WTC11 (cell line): ENCODE data around the gene OR56A5.
A peak's percentile ranks its signal among the peaks of the same experiment; 100 is the strongest.

Experiments
- CREB1 ChIP-seq: sonication (generic); formaldehyde crosslinking; IDR thresholded peaks from 2 replicates; pipeline ENCODE4 v1.8.0; 2023; ENCODE audit warnings: mild to moderate bottlenecking, missing genetic modification reagents
- FOXJ3 ChIP-seq: sonication (generic); formaldehyde crosslinking; IDR thresholded peaks from 2 replicates; pipeline ENCODE4 v1.9.0; 2021; ENCODE audit warnings: missing genetic modification reagents, mild to moderate bottlenecking, borderline replicate concordance
- JUN ChIP-seq: sonication (generic); formaldehyde crosslinking; IDR thresholded peaks from 2 replicates; pipeline ENCODE4 v1.8.0; 2023; ENCODE audit warnings: mild to moderate bottlenecking, missing genetic modification reagents
- KAT7 ChIP-seq: sonication (generic); formaldehyde crosslinking; IDR thresholded peaks from 2 replicates; pipeline ENCODE4 v1.8.1; 2023; ENCODE audit warnings: missing genetic modification reagents, mild to moderate bottlenecking, borderline replicate concordance
- NR2C2 ChIP-seq: sonication (generic); formaldehyde crosslinking; IDR thresholded peaks from 2 replicates; pipeline ENCODE4 v1.8.0; 2022; ENCODE audit warnings: mild to moderate bottlenecking, missing genetic modification reagents
- PRRX2 ChIP-seq: fragments of 250-450 bp; sonication (Bioruptor Pico); IDR thresholded peaks from 2 replicates; pipeline ENCODE4 v1.8.0; 2021; ENCODE audit warnings: mild to moderate bottlenecking
- TCF7 ChIP-seq: sonication (generic); formaldehyde crosslinking; IDR thresholded peaks from 2 replicates; pipeline ENCODE4 v1.8.0; 2022; ENCODE audit warnings: mild to moderate bottlenecking, low read depth, missing genetic modification reagents, moderate library complexity
- ZNF121 ChIP-seq: sonication (generic); formaldehyde crosslinking; IDR thresholded peaks from 2 replicates; pipeline ENCODE4 v1.8.0; 2023; ENCODE audit warnings: missing genetic modification reagents
- ZNF671 ChIP-seq: fragments of 250-450 bp; sonication (Bioruptor Pico); IDR thresholded peaks from 2 replicates; pipeline ENCODE4 v1.8.0; 2021; ENCODE audit warnings: mild to moderate bottlenecking
- TF ChIP-seq, protein P1 (sequence below): sonication (generic); formaldehyde crosslinking; IDR thresholded peaks from 2 replicates; pipeline ENCODE4 v1.8.1; 2023; ENCODE audit warnings: mild to moderate bottlenecking, missing genetic modification reagents, moderate library complexity
- TF ChIP-seq, protein P2 (sequence below): fragments of 200-600 bp; IDR thresholded peaks from 2 replicates; pipeline ENCODE4 v1.8.0; 2022; ENCODE audit warnings: antibody characterized with exemption
- TF ChIP-seq, protein P3 (sequence below): sonication (generic); formaldehyde crosslinking; IDR thresholded peaks from 2 replicates; pipeline ENCODE4 v1.8.1; 2022; ENCODE audit warnings: missing genetic modification reagents, borderline replicate concordance
- TF ChIP-seq, protein P4 (sequence below): sonication (generic); formaldehyde crosslinking; IDR thresholded peaks from 2 replicates; pipeline ENCODE4 v1.8.0; 2022; ENCODE audit warnings: mild to moderate bottlenecking, missing genetic modification reagents
- TF ChIP-seq, protein P5 (sequence below): sonication (generic); formaldehyde crosslinking; IDR thresholded peaks from 2 replicates; pipeline ENCODE4 v1.8.1; 2022; ENCODE audit warnings: low read depth, mild to moderate bottlenecking, moderate library complexity, missing genetic modification reagents, borderline replicate concordance

DNA sequence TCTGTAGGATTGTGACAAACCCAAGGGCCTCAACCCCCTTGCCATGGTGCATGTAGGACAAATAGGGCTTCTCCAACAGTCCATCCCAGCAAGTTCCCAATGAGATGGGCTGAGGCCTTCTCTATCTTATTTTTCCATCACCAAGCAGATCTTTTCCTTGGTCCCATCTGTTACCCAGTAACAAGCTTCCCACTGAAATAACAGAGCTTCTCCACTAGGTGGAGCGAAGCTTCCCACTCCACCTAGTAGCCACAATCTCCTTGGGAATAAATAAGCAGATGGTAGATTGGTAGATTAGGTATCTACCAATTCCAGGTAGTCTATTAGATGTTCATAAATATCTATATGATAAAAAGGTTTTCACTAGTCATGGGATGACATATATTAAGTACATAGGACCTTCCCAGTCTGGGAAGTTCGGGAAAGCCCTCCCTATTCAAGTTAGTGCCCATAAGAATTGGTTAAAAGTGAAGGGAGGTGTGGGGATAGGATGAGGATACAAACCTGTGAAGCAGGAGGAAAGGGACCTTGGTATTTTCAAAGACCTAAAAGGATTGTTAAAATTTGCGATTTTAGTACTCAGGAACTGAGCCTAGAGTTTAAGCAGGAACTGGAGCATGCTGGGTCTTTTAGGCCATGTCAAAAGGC lies 24.4 kb upstream of the OR56A5 start:
- TF ChIP-seq FOXJ3 (CRISPR knock-in tag): no peak
- TF ChIP-seq, protein P1, sequence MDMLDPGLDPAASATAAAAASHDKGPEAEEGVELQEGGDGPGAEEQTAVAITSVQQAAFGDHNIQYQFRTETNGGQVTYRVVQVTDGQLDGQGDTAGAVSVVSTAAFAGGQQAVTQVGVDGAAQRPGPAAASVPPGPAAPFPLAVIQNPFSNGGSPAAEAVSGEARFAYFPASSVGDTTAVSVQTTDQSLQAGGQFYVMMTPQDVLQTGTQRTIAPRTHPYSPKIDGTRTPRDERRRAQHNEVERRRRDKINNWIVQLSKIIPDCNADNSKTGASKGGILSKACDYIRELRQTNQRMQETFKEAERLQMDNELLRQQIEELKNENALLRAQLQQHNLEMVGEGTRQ: no peak
- TF ChIP-seq, protein P2, sequence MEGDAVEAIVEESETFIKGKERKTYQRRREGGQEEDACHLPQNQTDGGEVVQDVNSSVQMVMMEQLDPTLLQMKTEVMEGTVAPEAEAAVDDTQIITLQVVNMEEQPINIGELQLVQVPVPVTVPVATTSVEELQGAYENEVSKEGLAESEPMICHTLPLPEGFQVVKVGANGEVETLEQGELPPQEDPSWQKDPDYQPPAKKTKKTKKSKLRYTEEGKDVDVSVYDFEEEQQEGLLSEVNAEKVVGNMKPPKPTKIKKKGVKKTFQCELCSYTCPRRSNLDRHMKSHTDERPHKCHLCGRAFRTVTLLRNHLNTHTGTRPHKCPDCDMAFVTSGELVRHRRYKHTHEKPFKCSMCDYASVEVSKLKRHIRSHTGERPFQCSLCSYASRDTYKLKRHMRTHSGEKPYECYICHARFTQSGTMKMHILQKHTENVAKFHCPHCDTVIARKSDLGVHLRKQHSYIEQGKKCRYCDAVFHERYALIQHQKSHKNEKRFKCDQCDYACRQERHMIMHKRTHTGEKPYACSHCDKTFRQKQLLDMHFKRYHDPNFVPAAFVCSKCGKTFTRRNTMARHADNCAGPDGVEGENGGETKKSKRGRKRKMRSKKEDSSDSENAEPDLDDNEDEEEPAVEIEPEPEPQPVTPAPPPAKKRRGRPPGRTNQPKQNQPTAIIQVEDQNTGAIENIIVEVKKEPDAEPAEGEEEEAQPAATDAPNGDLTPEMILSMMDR: peak; percentile 56
- TF ChIP-seq, protein P3, sequence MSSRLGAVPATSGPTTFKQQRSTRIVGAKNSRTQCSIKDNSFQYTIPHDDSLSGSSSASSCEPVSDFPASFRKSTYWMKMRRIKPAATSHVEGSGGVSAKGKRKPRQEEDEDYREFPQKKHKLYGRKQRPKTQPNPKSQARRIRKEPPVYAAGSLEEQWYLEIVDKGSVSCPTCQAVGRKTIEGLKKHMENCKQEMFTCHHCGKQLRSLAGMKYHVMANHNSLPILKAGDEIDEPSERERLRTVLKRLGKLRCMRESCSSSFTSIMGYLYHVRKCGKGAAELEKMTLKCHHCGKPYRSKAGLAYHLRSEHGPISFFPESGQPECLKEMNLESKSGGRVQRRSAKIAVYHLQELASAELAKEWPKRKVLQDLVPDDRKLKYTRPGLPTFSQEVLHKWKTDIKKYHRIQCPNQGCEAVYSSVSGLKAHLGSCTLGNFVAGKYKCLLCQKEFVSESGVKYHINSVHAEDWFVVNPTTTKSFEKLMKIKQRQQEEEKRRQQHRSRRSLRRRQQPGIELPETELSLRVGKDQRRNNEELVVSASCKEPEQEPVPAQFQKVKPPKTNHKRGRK (CRISPR knock-in tag): no peak
- no peak for TF ChIP-seq TCF7 (CRISPR knock-in tag)
- TF ChIP-seq ZNF671 (CRISPR knock-in tag): no peak
- no peak for TF ChIP-seq PRRX2 (CRISPR knock-in tag)
- no peak for TF ChIP-seq CREB1
- TF ChIP-seq ZNF121 (CRISPR knock-in tag): no peak
- TF ChIP-seq, protein P4, sequence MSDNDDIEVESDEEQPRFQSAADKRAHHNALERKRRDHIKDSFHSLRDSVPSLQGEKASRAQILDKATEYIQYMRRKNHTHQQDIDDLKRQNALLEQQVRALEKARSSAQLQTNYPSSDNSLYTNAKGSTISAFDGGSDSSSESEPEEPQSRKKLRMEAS: no peak
- no peak for TF ChIP-seq JUN
- TF ChIP-seq NR2C2 (CRISPR knock-in tag): no peak
- no peak for TF ChIP-seq KAT7 (CRISPR knock-in tag)
- TF ChIP-seq, protein P5, sequence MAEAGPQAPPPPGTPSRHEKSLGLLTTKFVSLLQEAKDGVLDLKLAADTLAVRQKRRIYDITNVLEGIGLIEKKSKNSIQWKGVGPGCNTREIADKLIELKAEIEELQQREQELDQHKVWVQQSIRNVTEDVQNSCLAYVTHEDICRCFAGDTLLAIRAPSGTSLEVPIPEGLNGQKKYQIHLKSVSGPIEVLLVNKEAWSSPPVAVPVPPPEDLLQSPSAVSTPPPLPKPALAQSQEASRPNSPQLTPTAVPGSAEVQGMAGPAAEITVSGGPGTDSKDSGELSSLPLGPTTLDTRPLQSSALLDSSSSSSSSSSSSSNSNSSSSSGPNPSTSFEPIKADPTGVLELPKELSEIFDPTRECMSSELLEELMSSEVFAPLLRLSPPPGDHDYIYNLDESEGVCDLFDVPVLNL (CRISPR knock-in tag): no peak
